Epidermal melanocyte (primary cell): ENCODE results near the gene EPHA7.

Experiments used
- DNase-seq: peaks from one replicate; pipeline ENCODE4 v3.0.0; 2011; ENCODE audit warnings: low spot score; ENCODE audit not compliant: insufficient read length

The EPHA7 gene

DNA sequence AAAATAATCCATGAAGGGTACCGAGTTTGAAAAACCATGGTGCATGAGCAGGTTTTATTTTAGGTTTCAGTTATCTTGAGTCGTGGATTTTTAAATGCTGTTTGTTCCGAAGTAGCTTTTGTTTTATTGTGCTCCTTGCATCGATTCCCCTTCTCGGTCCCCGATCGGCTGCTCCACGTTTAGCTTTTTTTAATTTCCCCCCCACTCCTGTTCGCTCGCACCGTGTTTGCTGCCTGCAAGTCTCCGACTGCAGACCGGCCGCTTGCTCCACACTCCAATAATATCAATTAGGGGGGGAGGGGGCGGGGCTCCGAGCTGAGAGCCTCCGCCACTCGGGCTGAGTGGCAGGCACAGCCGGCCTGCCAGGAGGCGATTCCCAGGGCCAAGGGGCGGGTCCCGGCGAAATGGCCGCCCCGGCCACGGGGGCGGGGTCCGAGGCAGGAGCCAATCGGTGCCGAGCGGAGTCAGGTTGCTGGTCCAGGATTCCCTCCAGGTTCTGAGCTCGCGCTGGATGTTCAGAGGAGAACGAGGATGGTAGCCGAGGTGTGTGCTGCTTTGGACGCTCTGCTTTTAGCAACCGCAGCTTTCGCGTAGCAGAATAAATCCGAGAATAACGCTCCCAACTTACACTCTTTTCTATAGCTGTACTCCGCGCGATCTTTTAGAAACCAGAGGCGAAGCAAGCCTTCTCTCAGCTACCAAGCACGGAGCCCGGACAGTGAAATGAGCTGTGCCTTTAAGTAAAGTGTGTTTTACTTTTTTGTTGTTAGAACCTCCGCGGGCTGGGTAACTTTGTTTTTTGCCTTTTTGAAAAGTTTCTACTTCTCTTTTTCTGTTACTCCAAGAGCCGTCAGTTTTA lies at the start of gene EPHA7:
Gene EPHA7, minus strand, starts transcription at position 256 of the 859 bp plus-strand sequence. Its CDS starts 218 bp downstream, at position 38.
- DNase-seq, result peak; percentile 77

DNA sequence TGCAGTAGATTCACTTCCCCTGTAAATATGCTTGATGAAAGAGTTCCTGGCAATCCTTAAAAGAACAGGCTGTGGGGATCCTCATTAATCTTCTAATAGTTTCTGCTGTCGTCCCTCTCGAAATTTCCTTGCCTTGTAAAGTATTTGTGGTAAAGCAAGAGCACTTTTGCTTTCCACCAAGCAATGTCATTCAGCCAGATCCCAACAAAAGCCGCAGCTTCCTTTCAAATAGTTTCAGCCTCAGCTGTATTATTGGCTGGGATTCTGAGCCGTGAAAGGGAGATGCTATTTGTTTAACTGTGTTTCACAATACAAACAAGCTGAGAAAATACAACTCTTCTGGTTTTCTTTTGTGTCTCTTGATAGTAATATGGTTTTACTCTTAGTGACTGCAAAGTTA lies 48.9 kb upstream of the EPHA7 start:
- no peak for DNase-seq

DNA sequence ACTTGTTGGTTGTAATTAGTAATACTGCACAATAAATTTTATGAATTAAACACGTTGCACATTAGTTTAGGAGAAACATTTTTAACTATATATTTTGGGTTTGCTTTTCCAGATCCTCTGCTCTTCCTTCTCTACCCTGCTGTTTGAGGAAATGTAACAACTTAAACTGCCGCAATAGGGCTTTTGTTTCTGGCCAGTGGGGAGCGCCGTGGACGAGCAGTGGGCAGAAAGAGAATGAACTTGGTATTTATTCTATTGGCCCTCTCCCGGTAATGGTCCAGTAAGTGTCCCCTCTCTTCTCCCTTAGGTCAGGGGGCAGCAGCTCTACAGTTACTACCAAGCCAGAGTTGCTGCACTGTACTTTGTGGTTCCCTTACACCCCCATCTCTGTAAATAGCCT lies 35.2 kb upstream of the EPHA7 start:
- DNase-seq, result no peak

DNA sequence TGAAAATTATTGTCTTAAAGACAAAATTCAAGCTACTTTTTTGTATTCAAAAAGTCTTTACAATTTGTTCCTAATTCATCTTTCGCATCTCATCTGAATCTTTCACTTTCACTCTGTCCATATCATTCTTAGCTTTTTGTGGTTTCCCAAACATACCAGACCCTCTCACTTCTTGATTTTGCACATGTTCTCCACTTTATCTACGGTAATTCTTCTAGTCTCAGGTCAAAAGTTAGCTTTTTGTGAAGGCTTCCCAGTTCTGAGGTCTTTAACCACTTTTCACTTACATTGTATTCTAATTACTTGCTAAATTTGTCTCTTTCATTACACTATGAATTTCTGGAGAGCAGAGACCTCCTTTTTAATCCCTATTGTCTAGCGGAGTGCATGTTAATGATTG lies 34.6 kb upstream of the EPHA7 start:
- no peak for DNase-seq

GRCh38 chr6:93447874-93448273 lies 28.5 kb upstream of the EPHA7 start:
- no peak for DNase-seq

DNA sequence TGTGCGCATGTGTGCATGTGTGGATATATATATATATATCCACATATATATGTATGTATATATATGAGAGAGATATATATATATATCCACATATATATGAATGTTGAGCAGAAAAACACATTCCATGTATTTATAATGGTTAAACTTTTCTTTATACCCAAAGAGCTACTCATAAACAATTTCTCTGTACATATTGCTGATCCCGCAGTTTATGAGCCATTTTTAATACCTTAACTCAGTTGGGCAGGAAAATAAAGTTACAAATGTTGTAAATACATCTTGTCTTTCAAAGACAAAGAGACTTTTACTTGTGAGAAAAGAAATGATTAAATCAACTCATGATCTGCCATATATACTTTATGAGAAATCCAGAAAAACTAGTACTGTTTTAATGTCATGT lies 18.1 kb upstream of the EPHA7 start:
- DNase-seq, result no peak

GRCh38 chr6:93433592-93433991 lies 14.2 kb upstream of the EPHA7 start:
- DNase-seq, result no peak

GRCh38 chr6:93424303-93425064 lies 5.1 kb upstream of the EPHA7 start:
- no peak for DNase-seq

DNA sequence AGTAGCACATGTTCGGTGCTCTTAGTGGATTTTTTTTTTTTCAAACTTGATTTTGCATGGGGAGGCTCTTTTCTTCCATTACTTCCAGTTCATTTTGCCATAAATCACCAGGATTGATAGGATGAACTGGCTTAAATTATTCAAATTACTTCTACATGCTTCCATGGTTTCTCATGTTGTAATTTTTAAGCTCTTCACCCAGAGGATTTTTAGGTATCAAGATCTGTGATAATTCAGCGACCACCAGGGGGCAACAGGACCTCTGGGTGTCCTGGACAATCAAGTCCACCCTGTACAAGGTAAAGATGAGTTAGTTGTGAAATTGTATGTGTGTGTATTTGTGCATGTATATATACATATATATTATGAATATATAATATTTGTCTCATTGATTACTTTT lies 4.2 kb upstream of the EPHA7 start:
- no peak for DNase-seq

DNA sequence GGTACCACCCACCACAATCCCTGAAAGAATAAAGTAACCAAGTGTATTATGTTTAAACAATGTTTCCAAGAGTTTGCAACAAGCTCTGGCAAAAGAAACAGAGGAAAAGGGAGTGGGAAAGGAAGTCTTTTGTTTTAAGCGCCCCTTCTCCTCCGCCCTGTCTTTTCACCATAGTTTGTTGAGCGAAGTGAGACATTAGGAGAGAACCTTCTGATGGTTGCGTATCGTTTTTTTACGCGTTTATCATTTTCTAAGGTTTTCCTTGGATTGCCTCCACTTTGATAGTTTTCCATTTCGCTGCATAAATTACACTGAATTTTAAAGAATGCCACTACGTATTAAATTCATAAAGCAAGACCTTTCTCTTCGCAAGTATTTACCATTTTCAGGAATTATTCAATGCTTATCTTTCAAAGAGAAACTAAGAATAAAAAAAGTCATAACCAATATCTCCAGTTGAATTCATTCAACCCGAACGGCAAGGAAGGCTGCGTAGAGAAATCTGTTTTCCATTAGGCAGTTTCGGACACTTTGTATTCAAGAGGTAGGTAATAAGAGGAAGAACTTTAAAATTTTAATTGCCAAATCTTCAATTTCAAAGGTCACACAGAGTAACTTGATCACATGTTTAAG lies 920 bp upstream of the EPHA7 start:
- DNase-seq, result no peak

- no peak for DNase-seq
Measured at GRCh38 chr6:93418408-93419303, 703 bp downstream of the EPHA7 start.

GRCh38 chr6:93418033-93418407 lies 1.3 kb downstream of the EPHA7 start:
- no peak for DNase-seq

DNA sequence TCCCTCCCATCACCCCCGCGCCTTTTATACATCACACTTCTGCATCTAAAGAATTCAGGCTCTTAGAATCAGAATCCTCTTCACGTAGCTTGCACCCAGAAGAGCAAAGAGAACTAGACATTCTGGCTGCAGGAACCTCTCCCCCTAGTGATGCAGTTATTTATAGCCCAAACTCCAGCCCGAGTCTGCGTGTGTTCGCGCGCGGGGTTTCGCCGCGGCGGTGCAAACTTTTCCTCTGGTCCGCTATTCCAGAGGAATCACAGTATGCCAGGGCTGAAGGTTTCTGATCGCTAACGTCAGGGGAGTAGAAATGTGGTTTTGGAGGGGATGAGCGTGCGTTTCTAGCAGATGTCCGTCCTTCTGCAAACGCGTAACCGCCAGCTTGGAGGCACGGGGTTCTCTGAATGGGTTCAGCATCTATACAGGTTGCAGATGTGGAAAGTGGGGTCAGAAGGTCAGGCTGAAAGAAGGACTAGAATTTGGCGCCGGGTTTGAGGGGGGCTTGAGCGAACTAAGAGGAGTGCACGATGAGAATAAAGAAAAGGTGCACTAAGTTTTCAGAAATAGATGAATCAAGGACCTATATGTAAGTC lies 1.8 kb downstream of the EPHA7 start:
- DNase-seq, result no peak

- no peak for DNase-seq
Measured at GRCh38 chr6:93416571-93417420, 2.6 kb downstream of the EPHA7 start.

DNA sequence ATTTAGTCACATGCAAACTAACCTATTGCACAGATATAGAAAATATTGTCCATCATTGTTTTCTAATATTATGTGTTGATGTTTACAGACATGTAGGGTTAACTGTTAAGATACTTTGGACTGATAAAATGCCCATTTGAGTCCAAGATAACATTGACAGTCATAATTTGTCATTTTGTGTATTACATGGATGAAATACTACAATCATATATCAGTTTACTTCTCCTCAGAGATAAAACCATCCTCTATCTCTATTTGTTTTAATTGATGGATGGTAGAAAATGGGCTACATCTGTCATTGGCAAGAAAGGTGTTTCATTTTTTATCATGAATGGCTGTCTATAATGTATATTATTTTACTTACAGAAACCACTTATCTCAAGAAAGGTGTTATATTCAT lies 6.2 kb downstream of the EPHA7 start:
- no peak for DNase-seq

DNA sequence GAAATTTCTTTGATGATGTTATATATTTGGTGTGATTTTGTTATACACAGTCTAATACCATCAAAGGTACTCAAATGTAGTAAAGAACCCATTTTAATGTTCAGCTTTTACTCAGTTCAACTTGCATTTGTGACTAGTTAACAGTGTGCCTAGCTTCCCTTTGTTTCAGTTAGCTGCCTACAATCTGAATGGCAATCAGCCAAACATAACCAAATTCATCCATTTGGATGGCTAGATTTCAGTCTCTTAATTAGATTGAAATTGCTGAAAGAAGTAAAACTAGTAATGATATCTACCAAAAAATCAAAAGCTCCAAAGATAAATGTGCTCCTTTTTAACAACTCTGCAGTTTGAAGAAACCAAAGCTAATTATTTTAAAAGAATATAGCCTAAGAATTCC lies 6.9 kb downstream of the EPHA7 start:
- DNase-seq, result no peak

GRCh38 chr6:93407186-93407585 lies 12.2 kb downstream of the EPHA7 start:
- DNase-seq, result no peak

GRCh38 chr6:93403390-93403789 lies 16.0 kb downstream of the EPHA7 start:
- DNase-seq, result no peak

- no peak for DNase-seq
Measured at GRCh38 chr6:93398723-93399122, 20.6 kb downstream of the EPHA7 start.

GRCh38 chr6:93394471-93394870 lies 24.9 kb downstream of the EPHA7 start:
- DNase-seq, result no peak
